Stomach (tissue), 9 donors: ENCODE measurements around the gene USP8. TPM values are rescaled to one million over a fixed set of nuclear protein-coding genes. Genes with fewer than 3 reads are reported as not detected.

Experiments used
- DNase-seq, 2 donors: peaks; one replicate each; pipeline versions ENCODE4 v3.0.0 to v3.0.0-alpha.2; 2013 to 2019
- H3K27ac ChIP-seq, 5 donors: fragments of 200-600 bp in 4 of 5; sonication (generic) in 4 of 5; one replicate each; pipeline ENCODE4 v1.5.1; 2013 to 2019; ENCODE audit warnings: mild to moderate bottlenecking in 1 of 5, moderate library complexity in 1 of 5
- H3K27me3 ChIP-seq, 3 donors: fragments of 200-600 bp; sonication (generic); one replicate each; pipeline ENCODE4 v1.5.1; 2017 to 2019; ENCODE audit warnings: mixed run types in 1 of 3
- H3K36me3 ChIP-seq, 4 donors: fragments of 200-600 bp; sonication (generic); 1 replicate in 3 of 4; 2 replicates in 1 of 4; pipeline ENCODE4 v1.5.1; 2016 to 2019
- H3K4me1 ChIP-seq, 4 donors: fragments of 200-600 bp; sonication (generic); one replicate each; pipeline ENCODE4 v1.5.1; 2016 to 2019
- H3K4me3 ChIP-seq, 4 donors: fragments of 200-600 bp; sonication (generic) in 3 of 4; one replicate each; pipeline ENCODE4 v1.5.1; 2016 to 2019; ENCODE audit warnings: mild to moderate bottlenecking in 1 of 4
- H3K9me3 ChIP-seq, 4 donors: fragments of 200-600 bp; sonication (generic); one replicate each; pipeline ENCODE4 v1.5.1; 2016 to 2019
- CTCF ChIP-seq, 7 experiments: fragments of 450-650 bp in 4 of 7; fragments of 200-600 bp in 3 of 7; sonication (generic) in 3 of 7; IDR thresholded peaks; one replicate each; pipeline ENCODE4 v1.5.1; 2016 to 2019; ENCODE audit warnings: antibody characterized with exemption in 7 of 7, control low read depth in 2 of 7, mild to moderate bottlenecking in 1 of 7
- EP300 ChIP-seq: sonication (generic); formaldehyde crosslinking; IDR thresholded peaks from one replicate; pipeline ENCODE4 v1.6.1; 2017; ENCODE audit warnings: antibody characterized with exemption
- POLR2A ChIP-seq, 4 donors: fragments of 450-650 bp; IDR thresholded peaks; one replicate each; pipeline ENCODE4 v1.6.1; 2016; ENCODE audit warnings: antibody characterized with exemption in 4 of 4, control low read depth in 2 of 4, mild to moderate bottlenecking in 1 of 4, moderate library complexity in 1 of 4
- POLR2AphosphoS5 ChIP-seq, 3 donors: sonication (generic); formaldehyde crosslinking; IDR thresholded peaks; one replicate each; pipeline ENCODE4 v1.6.1; 2016; ENCODE audit warnings: antibody characterized with exemption in 3 of 3
- WGBS, 5 donors: extraction: QIAGEN DNeasy Blood & Tissue Kit in 3 of 5; methylation state at CpG; one replicate each; pipeline versions ENCODE4 v1.1.5 to v1.1.7; 2013 to 2018; 5-methylcytosine and 5-hydroxymethylcytosine counted together
- intact Hi-C: fragments of 100-400 bp; cut with DNase I; formaldehyde crosslinking; loops from one replicate; pipeline ENCODE4 v1.15.1; 2023; ENCODE audit warnings: low total_unique reads
- polyA plus RNA-seq, 3 donors: library from polyadenylated mRNA; stranded (reverse); fragments of 200-250 nt; gene quantifications; one replicate each; pipeline ENCODE4 v1.2.3, GENCODE V29; 2013
- total RNA-seq, 5 donors: library from RNA; depleted of rRNA; stranded (reverse); fragments of >200 nt; gene quantifications; one replicate each; pipeline versions ENCODE4 v1.1.0 to v1.2.3, GENCODE V29; 2014 to 2016
- donor health status: healthy with polysubstance abuse.
- donor health status: Bipolar disorder and iron deficiency.
- donor health status: healthy.

The USP8 gene
- total and polyA plus RNA-seq, 8 donors = 13.7 to 73.9 (median 30.1) TPM

DNA sequence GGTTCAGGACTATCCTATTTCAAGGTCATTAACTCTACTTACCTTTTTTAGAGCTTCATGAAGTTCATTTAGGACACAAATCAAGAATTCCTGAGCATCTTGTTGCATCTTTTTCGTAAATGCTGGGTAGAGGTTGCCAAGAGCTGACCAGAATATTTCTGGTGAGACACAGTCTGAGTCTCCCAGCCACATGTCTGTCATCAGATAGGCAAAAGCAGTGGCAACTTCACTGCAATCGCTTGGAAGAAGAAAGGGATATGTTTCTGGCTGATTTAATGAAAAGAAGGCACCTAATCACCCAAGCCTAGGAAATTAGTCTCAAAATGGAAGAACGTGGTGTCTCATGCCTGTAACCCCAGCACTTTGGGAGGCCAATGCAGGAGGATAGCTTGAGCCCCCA is 119.4 kb downstream of the USP8 start:
- 85 to 93% (median 88%) methylated on average over 3 of the region's 3 CpGs for WGBS, 5 donors
- Histone ChIP-seq H3K27me3 (peaks cover 0 to 4% (median 0%) of the 10 kb centered on the region in 3 donors), H3K4me3 (no peak overlapping the region), H3K4me1 (no peaks in the 10 kb centered on the region), H3K27ac (no peak overlapping the region), H3K9me3 (no peaks in the 10 kb centered on the region), H3K36me3 (no peaks in the 10 kb centered on the region)
- no peak for TF ChIP-seq EP300
- TF ChIP-seq POLR2AphosphoS5 (IDR thresholded peaks at IDR 0.05) = no peak
- no peak for TF ChIP-seq CTCF (IDR thresholded peaks at IDR 0.05)
- TF ChIP-seq POLR2A (IDR thresholded peaks at IDR 0.05) = no peak
- intact Hi-C loops = no loop called here
- DNase-seq = no peak

DNA sequence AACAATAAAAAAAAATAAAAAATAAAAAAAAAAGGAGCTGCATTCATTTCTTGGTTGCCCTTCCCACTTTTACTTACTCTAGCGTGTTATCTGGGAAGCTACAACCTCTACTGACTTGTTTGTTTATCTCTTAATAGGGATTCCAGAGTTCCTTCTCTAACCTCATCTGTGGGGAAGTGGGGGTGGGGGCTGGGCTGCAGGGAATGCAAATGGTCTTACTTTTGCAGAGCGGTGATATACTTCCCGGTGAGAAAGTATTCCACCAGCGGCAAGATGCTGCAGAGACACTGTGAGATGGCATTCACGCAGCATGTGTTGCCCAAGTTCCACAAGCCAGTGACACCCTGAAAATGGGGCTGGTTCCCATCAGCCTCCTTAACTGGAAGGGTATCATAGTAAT is 120.2 kb downstream of the USP8 start:
- Histone ChIP-seq H3K36me3 (no peaks in the 10 kb centered on the region), H3K9me3 (no peaks in the 10 kb centered on the region), H3K4me3 (no peak overlapping the region), H3K27ac (no peak overlapping the region), H3K4me1 (no peaks in the 10 kb centered on the region), H3K27me3 (peaks cover 0 to 4% (median 0%) of the 10 kb centered on the region in 3 donors)
- intact Hi-C loops = no loop called here
- TF ChIP-seq POLR2A (IDR thresholded peaks at IDR 0.05) (no peak), EP300 (no peak), CTCF (IDR thresholded peaks at IDR 0.05) (no peak), POLR2AphosphoS5 (IDR thresholded peaks at IDR 0.05) (no peak)
- WGBS, 5 donors = 53 to 64% (median 59%) methylated on average over 5 of the region's 5 CpGs
- no peak for DNase-seq

GRCh38 chr15:50546566-50546965 is 122.4 kb downstream of the USP8 start, which contains the start of gene USP50:
Gene USP50 (minus strand): TSS chr15:50546666. CDS start chr15:50546525, 141 bp downstream.
- no peak for TF ChIP-seq POLR2AphosphoS5 (IDR thresholded peaks at IDR 0.05)
- no peak for TF ChIP-seq EP300
- no peak for TF ChIP-seq CTCF (IDR thresholded peaks at IDR 0.05)
- no peak for TF ChIP-seq POLR2A (IDR thresholded peaks at IDR 0.05)
- 87 to 90% (median 88%) methylated on average over 5 of the region's 5 CpGs for WGBS, 5 donors
- no peak within 1 kb of the TSS for H3K27ac ChIP-seq

DNA sequence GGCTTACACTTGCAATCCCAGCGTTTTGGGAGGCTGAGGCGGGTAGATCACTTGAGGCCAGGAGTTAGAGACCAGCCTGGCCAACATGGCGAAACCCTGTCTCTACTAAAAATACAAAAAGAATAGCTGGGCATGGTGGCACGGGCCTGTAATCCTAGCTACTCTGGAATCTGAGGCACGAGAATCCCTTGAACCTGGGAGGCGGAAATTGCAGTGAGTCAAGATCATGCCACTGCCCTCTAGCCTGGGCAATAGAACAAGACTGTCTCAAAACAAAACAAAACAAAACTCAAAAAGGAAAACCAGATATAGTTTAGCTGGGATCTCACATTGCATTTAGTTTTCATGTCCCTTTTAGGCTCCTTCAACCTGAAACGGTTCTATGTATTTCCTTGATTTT is 125.1 kb downstream of the USP8 start:
- Histone ChIP-seq H3K9me3 (no peaks in the 10 kb centered on the region), H3K27ac (no peak overlapping the region), H3K4me3 (no peak overlapping the region), H3K36me3 (no peaks in the 10 kb centered on the region), H3K27me3 (no peaks in the 10 kb centered on the region), H3K4me1 (no peaks in the 10 kb centered on the region)
- 81 to 89% (median 86%) methylated on average over 7 of the region's 7 CpGs for WGBS, 5 donors
- no peak for TF ChIP-seq CTCF (IDR thresholded peaks at IDR 0.05)
- no peak for TF ChIP-seq POLR2AphosphoS5 (IDR thresholded peaks at IDR 0.05)
- no peak for DNase-seq
- intact Hi-C loops = no loop called here

More at GRCh38 chr15:50546566-50546965, 122.4 kb downstream of the USP8 start, which contains the start of gene USP50:
- H3K36me3 ChIP-seq = no peaks in the 10 kb centered on the region
- H3K4me3 ChIP-seq = no peak within 1 kb of the TSS
- H3K27me3 ChIP-seq = peaks cover 0 to 4% (median 0%) of the 10 kb centered on the region in 3 donors
- H3K9me3 ChIP-seq = no peaks in the 10 kb centered on the region
- no peaks in the 10 kb centered on the region for H3K4me1 ChIP-seq
- intact Hi-C loops = no loop called here
- no peak for DNase-seq
